Activated CD4-positive, alpha-beta T cell treated with anti-CD3 and anti-CD28 coated beads, Interleukin-2, amount 10 ng/mL, durations not matched to agents 24 days and 14 days (primary cell): ENCODE measurements around the gene PFN2. TPM values are rescaled to one million over a fixed set of nuclear protein-coding genes. Genes with fewer than 3 reads are reported as not detected.
"Not testable (repeated sequence)": the region's sequence is repeated elsewhere in the genome, so short reads cannot be mapped to it uniquely, and the experiment has no call there.

Experiments
- DNase-seq: peaks from one replicate; pipeline ENCODE4 v3.0.0; 2022
- H3K27ac Mint-ChIP-seq: one replicate; pipeline ENCODE4 v1.8.0; 2022; ENCODE audit warnings: mild to moderate bottlenecking, mixed read lengths
- H3K27me3 Mint-ChIP-seq: one replicate; pipeline ENCODE4 v1.8.0; 2022; ENCODE audit warnings: mixed read lengths
- H3K36me3 Mint-ChIP-seq: one replicate; pipeline ENCODE4 v1.8.0; 2022; ENCODE audit warnings: low read depth, mild to moderate bottlenecking, mixed read lengths
- H3K4me1 Mint-ChIP-seq: one replicate; pipeline ENCODE4 v1.8.0; 2021; ENCODE audit warnings: mixed read lengths
- H3K4me3 Mint-ChIP-seq: one replicate; pipeline ENCODE4 v1.8.0; 2022; ENCODE audit warnings: mild to moderate bottlenecking, moderate library complexity, mixed read lengths
- H3K9me3 Mint-ChIP-seq: one replicate; pipeline ENCODE4 v1.8.0; 2021; ENCODE audit warnings: mixed read lengths
- intact Hi-C: fragments of 100-400 bp; cut with micrococcal nuclease; formaldehyde crosslinking; loops from one replicate; pipeline ENCODE4 v1.15.1; 2023
- total RNA-seq: library from RNA; stranded (reverse); gene quantifications from 2 replicates; pipeline ENCODE4 v1.2.3, GENCODE V29; 2022

PFN2 gene
- total RNA-seq, 1 donor from 2014 or later, result 0.82 TPM

DNA sequence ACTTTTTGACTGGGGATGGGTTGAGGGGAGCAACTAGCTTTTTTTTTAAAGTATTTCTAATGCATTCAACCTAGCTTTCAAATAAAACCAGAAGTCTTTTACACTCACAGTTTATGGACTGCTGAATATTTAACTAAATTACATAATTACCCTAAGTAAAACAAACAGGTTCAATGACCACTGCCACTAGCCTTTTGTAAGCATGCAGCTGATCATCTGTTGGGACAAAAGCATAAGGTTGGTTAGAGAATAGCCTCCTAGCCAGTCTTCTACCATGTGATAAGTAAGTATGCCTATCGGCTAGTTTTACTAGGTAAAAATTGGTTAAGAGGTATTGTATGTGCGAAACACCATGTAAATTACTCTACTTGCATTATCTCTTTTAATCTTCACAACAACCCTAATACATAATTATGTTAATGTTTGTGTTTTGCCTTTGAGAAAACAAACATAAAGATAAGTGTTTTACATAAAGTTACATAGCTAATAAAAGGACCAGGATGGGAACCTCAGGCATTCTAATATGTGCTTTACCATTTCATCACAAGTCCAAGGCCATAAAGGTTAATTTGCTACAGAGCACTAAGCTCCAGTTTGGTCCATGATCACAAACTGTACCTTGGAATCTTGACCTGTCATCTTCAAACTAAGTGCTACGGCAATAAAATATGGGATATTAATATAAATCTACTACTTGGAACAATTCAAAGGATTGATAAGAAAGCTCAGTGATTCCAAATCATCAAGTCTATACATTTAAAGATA, 13.2 kb downstream of the PFN2 start:
- no peaks in the 10 kb centered on the region for H3K27me3 Mint-ChIP-seq
- intact Hi-C loops, result no loop called here

DNA sequence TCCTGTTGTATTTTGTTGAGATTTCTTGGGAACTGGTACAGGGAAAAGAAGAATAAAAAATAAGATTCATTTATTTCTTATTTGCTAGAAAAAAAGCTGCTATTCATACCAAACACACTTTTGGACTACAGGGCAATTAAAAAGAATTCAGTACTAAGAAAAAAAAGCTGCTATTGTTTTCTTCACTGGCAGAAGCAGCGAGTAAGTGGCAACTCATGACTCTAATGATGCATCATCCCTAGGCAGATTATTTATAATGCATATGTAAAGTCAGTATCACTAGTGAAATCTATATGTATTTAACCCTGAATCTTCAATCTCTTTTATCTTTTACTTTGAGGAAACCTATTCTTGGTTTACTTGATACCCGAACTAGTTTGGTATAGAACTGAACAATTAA, 15.2 kb downstream of the PFN2 start:
- intact Hi-C loops, result no loop called here
- peaks cover 2% of the 10 kb centered on the region for H3K36me3 Mint-ChIP-seq
- no peaks in the 10 kb centered on the region for H3K9me3 Mint-ChIP-seq
- no peak overlapping the region for H3K4me3 Mint-ChIP-seq
- no peak overlapping the region for H3K27ac Mint-ChIP-seq
- peaks cover 10% of the 10 kb centered on the region for H3K4me1 Mint-ChIP-seq
- DNase-seq, result no peak
- no peaks in the 10 kb centered on the region for H3K27me3 Mint-ChIP-seq

More for the DNA sequence above, 13.2 kb downstream of the PFN2 start:
- Mint-ChIP-seq H3K4me3 (no peak overlapping the region), H3K36me3 (peaks cover 5% of the 10 kb centered on the region), H3K9me3 (no peaks in the 10 kb centered on the region), H3K27ac (no peak overlapping the region), H3K4me1 (peaks cover 10% of the 10 kb centered on the region)
- DNase-seq, result no peak

DNA sequence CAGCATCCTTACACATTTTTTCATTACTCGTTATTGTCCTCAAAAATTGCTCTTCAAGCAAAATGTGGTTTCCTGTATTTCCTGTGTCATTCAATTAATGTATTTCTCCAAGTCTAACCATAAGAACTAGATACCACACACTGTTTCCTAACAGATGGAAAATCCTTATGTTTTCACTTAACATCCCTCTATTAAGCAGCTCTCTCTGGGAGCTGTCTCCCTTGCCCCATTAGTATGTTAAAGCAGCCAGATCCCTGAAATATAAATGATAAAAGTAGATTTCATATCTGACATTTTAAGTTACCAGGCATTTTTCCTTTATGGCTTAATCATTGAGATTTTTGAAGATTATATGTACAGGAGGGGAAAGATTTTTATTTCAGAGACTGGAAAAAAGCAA, 15.9 kb downstream of the PFN2 start:
- Mint-ChIP-seq H3K9me3 (no peaks in the 10 kb centered on the region), H3K4me1 (peaks cover 10% of the 10 kb centered on the region), H3K36me3 (peaks cover 3% of the 10 kb centered on the region), H3K4me3 (no peak overlapping the region), H3K27me3 (no peaks in the 10 kb centered on the region), H3K27ac (no peak overlapping the region)
- intact Hi-C loops, result no loop called here
- DNase-seq, result no peak

DNA sequence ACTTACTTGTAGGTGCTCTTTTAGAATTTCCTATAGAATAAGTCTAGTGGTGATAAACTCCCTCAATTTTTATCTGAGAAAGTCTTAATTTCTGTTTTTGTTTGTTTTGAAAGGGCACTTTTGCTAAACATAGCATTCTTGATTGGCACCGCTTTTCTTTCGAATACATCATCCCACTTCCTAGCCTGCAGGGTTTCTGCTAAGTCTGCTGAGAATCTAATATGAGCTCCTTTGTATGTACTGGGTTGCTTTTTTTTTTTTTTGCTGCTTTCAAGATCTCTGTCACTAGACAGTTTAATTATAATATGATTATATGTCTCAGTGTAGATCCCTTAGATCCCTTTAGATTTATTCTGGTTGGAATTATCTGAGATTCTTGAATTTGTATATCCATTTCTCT, 21.5 kb downstream of the PFN2 start:
- intact Hi-C loops, result no loop called here
- no peak overlapping the region for H3K27ac Mint-ChIP-seq
- peaks cover under 1% of the 10 kb centered on the region for H3K4me1 Mint-ChIP-seq
- H3K36me3 Mint-ChIP-seq, result peaks cover 22% of the 10 kb centered on the region
- peaks cover 3% of the 10 kb centered on the region for H3K9me3 Mint-ChIP-seq
- H3K27me3 Mint-ChIP-seq, result no peaks in the 10 kb centered on the region
- H3K4me3 Mint-ChIP-seq, result no peak overlapping the region
- no peak for DNase-seq

DNA sequence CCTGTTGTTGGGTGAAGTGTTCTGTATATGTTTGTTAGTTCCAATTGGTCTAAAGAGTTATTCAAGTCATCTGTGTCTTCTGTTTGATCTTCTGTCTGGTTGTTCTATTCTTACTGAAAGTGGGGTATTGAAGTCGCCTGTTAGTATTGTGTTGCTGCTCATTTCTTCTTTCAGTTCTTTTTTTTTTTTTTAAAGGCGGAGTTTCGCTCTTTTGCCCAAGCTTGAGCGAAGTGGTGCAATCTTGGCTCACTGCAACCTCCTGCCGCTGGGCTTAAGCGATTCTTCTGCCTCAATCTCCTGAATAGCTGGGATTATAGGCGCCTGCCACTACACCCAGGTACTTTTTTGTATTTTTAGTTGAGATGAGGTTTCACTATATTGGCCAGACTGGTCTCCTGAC, 23.5 kb downstream of the PFN2 start:
- H3K9me3 Mint-ChIP-seq, result peaks cover 3% of the 10 kb centered on the region
- no peak overlapping the region for H3K4me3 Mint-ChIP-seq
- no peak overlapping the region for H3K27ac Mint-ChIP-seq
- H3K27me3 Mint-ChIP-seq, result no peaks in the 10 kb centered on the region
- H3K36me3 Mint-ChIP-seq, result peaks cover 35% of the 10 kb centered on the region
- intact Hi-C loops, result no loop called here
- DNase-seq, result no peak
- H3K4me1 Mint-ChIP-seq, result no peaks in the 10 kb centered on the region

DNA sequence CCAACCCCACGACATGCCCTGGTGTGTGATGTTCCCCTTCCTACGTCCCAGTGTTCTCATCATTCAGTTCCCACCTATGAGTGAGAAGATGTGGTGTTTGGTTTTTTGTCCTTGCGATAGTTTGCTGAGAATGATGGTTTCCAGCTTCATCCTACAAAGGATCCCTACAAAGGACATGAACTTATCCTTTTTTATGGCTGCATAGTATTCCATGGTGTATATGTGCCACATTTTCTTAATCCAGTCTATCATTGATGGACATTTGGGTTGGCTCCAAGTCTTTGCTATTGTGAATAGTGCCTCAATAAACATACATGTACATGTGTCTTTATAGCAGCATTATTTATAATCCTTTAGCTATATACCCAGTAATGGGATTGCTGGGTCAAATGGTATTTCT, 26.7 kb downstream of the PFN2 start:
- peaks cover 39% of the 10 kb centered on the region for H3K36me3 Mint-ChIP-seq
- H3K9me3 Mint-ChIP-seq, intact Hi-C loops, H3K4me3 Mint-ChIP-seq, H3K27me3 Mint-ChIP-seq, DNase-seq, H3K4me1 Mint-ChIP-seq, H3K27ac Mint-ChIP-seq: not testable (repeated sequence)

DNA sequence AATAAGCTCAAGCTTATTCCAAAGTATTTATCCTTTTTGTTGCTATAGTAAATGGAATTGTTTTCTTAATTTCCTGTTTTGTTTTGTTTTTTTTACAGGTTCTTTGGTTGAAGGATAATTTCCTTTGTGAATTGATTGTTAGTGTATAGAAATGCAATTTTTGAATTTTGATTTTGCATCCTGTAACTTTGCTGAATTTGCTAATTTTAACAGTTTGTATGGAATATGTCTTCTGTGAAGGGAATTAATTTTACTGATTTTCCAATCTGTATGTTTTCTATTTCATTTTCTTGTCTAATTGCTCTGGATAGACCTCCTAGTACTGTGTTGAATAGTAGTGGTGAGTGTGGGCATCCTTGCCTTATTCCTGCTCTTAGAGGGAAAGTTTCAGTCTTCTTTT, 28.3 kb downstream of the PFN2 start:
- DNase-seq, result no peak
- no peak overlapping the region for H3K27ac Mint-ChIP-seq
- H3K9me3 Mint-ChIP-seq, result peaks cover 3% of the 10 kb centered on the region
- H3K36me3 Mint-ChIP-seq, result peaks cover 35% of the 10 kb centered on the region
- peaks cover 4% of the 10 kb centered on the region for H3K4me1 Mint-ChIP-seq
- intact Hi-C loops, result no loop called here
- no peaks in the 10 kb centered on the region for H3K27me3 Mint-ChIP-seq
- H3K4me3 Mint-ChIP-seq, result no peak overlapping the region

DNA sequence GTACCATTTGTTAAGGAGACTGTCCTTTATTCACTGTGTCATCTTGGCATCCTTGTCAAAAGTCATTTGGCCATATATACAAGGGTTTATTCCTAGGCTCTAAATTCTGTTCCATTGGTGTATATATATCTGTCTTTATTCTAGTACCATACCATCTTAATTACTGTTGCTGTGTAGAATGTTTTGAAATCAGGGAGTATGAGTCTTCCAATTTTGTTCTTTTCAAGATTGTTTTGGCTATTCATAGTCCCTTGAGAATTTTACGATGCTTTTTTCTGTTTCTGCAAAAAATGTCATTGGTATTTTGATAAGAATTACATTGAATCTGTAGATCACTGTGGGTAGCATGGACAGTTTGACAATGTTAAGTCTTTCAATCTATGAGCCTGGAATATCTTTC, 28.7 kb downstream of the PFN2 start:
- Mint-ChIP-seq H3K27me3 (no peaks in the 10 kb centered on the region), H3K36me3 (peaks cover 33% of the 10 kb centered on the region), H3K4me3 (no peak overlapping the region), H3K27ac (no peak overlapping the region), H3K9me3 (peaks cover 3% of the 10 kb centered on the region), H3K4me1 (peaks cover 4% of the 10 kb centered on the region)
- DNase-seq, result no peak
- intact Hi-C loops, result no loop called here

DNA sequence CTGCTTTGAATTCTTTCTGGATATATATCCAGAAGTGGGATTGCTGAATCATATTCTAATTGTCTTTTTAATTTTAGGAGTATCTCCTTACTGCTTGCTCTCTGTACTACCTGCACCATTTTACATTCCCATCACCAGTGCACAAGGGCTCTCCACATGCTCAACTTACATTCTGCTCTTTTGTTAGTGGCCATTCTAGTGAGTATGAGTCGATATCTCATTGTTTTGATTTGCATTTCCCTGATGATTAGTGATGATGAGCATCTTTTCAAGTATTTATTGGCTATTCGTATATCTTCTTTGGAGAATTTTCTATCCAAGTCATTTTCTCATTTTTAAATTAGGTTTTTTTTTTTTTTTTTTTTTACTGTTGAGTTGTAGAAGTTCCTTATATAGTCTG, 29.5 kb downstream of the PFN2 start:
- H3K36me3 Mint-ChIP-seq, result peaks cover 30% of the 10 kb centered on the region
- H3K9me3 Mint-ChIP-seq, result peaks cover 3% of the 10 kb centered on the region
- H3K4me3 Mint-ChIP-seq, result no peak overlapping the region
- intact Hi-C loops, result no loop called here
- no peaks in the 10 kb centered on the region for H3K27me3 Mint-ChIP-seq
- H3K4me1 Mint-ChIP-seq, result peaks cover 8% of the 10 kb centered on the region
- DNase-seq, result no peak
- H3K27ac Mint-ChIP-seq, result no peak overlapping the region

DNA sequence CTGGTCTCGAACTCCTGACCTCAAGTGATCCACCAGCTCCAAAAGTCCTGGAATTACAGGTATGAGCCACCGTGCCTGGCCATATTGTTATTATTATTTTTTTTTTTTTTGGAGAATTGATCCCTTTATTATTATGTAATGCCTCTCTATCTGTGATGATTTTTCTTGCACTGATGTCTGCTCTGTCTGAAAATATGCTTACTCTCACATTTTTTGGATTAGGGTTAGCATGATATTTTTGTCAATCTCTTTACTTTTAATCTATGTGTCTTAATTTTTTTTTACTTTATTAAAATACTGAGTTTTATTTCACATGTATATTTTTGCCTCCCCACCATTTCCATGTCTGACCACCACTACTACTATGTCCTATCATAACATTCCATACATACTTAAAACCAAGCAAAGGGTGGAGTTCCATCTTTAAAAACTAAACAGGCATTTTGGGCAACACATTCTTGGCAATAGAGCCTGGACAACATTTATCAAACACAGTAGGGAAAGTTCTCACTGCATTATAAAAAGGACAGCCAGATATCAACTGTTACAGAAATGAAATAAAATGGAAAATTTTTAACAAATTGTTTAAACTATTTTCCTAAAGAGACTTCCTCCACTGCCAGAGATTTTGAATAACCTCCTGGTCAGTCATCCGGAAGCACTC, 32.2 kb downstream of the PFN2 start:
- H3K27me3 Mint-ChIP-seq, DNase-seq, H3K4me3 Mint-ChIP-seq, H3K9me3 Mint-ChIP-seq, H3K27ac Mint-ChIP-seq: not testable (repeated sequence)
- peaks cover 18% of the 10 kb centered on the region for H3K4me1 Mint-ChIP-seq
- peaks cover 17% of the 10 kb centered on the region for H3K36me3 Mint-ChIP-seq
- intact Hi-C loops, result loop anchor here (5.0 kb wide), 1 partner anchor 34 kb away; the partner anchor contains the start of gene PFN2

DNA sequence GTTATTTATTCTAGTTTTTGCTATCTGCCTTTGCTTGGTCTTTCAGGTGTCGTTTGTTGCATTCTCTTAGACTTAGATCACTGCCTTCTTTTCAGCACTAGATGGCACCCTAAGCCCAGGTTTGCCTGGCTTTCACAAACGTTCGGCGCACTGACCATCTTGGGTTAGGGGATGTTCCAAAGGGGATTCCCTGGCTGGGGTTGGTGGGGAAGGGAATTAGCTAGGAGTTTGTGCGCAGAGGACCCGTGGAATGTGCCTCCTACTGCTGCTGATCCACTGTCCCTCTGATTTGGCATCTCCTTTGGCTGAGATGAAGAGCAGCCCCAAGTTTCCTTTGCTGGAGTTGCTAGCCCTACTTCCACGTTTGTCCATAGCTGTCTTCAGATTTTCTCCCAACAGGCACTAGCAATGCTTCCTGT, 33.9 kb downstream of the PFN2 start:
- DNase-seq, result peak; percentile 77
- Mint-ChIP-seq H3K27me3 (no peaks in the 10 kb centered on the region), H3K4me3 (no peak overlapping the region), H3K27ac (no peak overlapping the region), H3K4me1 (peaks cover 18% of the 10 kb centered on the region), H3K9me3 (peaks cover 6% of the 10 kb centered on the region), H3K36me3 (peaks cover 13% of the 10 kb centered on the region)
- intact Hi-C loops, result loop anchor here (1.0 to 5.0 kb wide), 2 partner anchors 35 to 284 kb away; partner anchors contain the start of gene PFN2

DNA sequence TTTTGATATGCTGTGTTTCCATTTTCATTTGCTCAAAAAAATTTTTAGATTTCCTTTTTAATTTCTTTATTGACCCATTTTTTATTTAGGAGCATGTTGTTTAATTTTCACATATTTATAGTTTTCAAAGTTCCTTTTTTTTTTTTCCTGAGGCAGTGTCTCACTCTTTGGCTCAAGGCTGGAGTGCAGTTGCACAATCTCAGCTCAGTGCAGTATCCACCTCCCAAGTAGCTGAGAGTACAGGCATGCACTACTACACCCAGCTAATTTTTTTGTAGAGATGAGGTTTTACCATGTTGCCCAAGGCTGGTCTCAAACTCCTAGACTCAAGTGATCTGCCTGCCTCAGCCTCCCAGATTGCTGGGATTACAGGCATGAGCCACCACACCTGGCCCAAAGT, 36.2 kb downstream of the PFN2 start:
- Mint-ChIP-seq H3K27me3 (no peaks in the 10 kb centered on the region), H3K27ac (no peak overlapping the region), H3K4me3 (no peak overlapping the region), H3K36me3 (peaks cover 20% of the 10 kb centered on the region), H3K4me1 (peaks cover 18% of the 10 kb centered on the region), H3K9me3 (peaks cover 12% of the 10 kb centered on the region)
- intact Hi-C loops, result no loop called here
- DNase-seq, result no peak

DNA sequence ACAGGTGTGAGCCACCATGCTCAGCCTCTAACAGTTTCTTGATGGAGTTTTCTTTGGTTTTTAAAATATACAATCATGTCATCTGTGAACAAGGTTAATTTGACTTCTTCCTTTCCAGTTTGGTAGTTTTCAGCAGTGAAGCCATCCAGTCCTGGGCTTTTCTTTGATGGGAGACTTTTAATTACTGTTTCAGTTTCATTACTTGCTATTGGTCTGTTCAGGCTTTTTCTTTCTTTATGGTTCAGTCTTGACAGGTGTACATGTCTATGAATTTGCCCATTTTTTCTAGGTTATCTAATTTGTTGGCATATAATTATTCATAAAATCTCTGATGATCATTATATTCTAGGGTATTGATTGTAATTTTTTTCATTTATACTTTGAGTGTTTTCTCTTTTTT, 36.8 kb downstream of the PFN2 start:
- no peak for DNase-seq
- peaks cover 12% of the 10 kb centered on the region for H3K9me3 Mint-ChIP-seq
- no peaks in the 10 kb centered on the region for H3K27me3 Mint-ChIP-seq
- intact Hi-C loops, result no loop called here
- H3K4me3 Mint-ChIP-seq, result no peak overlapping the region
- H3K36me3 Mint-ChIP-seq, result peaks cover 21% of the 10 kb centered on the region
- H3K27ac Mint-ChIP-seq, result no peak overlapping the region
- H3K4me1 Mint-ChIP-seq, result peaks cover 15% of the 10 kb centered on the region

DNA sequence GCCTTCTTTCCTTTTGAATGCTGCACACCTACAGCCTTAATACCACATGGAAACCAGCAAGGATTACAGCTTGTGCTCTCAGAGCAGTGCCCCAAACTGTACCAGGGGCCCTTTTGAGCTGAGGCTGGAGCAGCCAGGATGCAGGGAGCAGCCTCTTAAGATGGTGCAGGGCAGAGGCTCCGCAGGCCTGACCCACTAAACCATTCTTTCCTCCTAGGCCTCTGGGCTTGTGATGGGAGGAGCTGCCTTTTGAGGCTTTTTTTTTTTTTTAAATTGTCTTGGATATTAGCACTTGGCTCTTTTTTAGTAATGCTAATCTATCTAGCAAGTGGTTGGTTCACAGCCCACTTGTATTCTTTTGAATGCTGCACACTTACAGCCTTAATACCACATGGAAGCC, 37.7 kb downstream of the PFN2 start:
- no peak overlapping the region for H3K4me3 Mint-ChIP-seq
- H3K36me3 Mint-ChIP-seq, result peaks cover 24% of the 10 kb centered on the region
- no peak overlapping the region for H3K27ac Mint-ChIP-seq
- intact Hi-C loops, result no loop called here
- no peaks in the 10 kb centered on the region for H3K27me3 Mint-ChIP-seq
- H3K4me1 Mint-ChIP-seq, result peaks cover 15% of the 10 kb centered on the region
- peak; percentile 42 for DNase-seq
- peaks cover 12% of the 10 kb centered on the region for H3K9me3 Mint-ChIP-seq
